ENCODE results near the gene SDK2. TPM values are rescaled to one million over a fixed set of nuclear protein-coding genes. Genes with fewer than 3 reads are reported as not detected.

SDK2 gene
- polyA plus RNA-seq, 2 of the 4 experiments (the other 2 are of a cell fraction): 0.36 to 0.57 TPM

DNA sequence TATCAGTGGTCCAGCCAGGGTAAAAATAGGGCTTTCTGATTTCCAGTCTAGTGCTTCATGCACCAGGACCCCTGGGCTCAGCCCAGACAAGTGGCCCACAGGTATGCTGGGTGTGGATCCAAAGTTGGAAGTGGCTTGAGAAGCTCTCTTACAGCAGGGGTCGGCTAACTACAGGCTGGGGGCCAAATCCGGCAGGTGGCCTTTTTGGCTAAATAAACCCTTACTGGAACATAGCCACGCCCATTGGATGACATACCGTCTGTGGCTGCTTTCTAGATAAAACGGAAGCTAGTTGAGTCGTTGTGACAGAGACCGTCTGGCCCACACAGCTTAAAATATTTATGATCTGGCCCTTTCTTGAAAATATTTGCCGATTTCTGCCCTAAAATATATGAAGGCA lies 213.4 kb downstream of the SDK2 start:
- ATAC-seq (no peak), FAIRE-seq (no peak), DNase-seq (ENCODE audit: low read depth in 1 of 2, low spot score in 1 of 2) (no peak)
- Histone ChIP-seq H3K27ac (no peak overlapping the region), H3K4me1 (peaks cover 3% of the 10 kb centered on the region; the same call in 1 of the 3 replicates), H3K4me3 (no peak overlapping the region), H3K9me3 (no peaks in the 10 kb centered on the region), H3K4me2 (no peak overlapping the region)
- ChIA-PET CTCF (interaction anchor here (0.7 to 4.0 kb wide), 32 partner anchors 8 to 772 kb away, joined by 3 to 53 read pairs (median 7); partner anchors contain the start of gene RPL38), POLR2A (no interaction called here)
- TF ChIP-seq SMC3 (IDR thresholded peaks at IDR 0.05): no peak
- no peak for TF ChIP-seq JUN (IDR thresholded peaks at IDR 0.05)
- 45% methylated on average over 8 of the region's 8 CpGs for WGBS (ENCODE audit: missing lambda C conversion rate)

DNA sequence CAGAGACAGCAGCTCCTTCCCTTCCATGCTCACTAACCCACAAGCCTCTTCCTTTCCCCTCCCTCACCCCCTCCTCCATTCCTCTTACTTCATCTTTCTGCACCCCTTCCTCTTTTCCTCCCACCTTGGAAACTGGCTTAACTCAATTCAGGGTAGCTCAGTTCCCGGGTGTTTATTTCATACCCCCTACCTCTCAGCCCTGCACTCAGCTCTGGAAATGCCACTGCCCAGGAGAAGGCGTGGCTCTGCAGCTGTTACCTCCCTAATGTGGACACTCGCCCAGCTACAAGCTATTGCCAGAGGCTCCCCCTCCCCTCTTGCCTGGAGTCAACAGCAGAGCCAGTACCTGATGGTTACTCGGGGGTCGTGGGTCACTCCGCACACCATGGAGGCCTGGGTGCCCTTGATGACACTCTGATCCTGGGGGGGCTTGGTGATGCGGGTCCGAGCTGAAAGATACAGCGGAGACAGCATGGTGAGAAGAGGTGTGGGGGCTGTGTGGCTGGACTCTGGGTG lies 214.0 kb downstream of the SDK2 start:
- WGBS (ENCODE audit: missing lambda C conversion rate): 66% methylated on average over 9 of the region's 9 CpGs
- FAIRE-seq (no peak), DNase-seq (ENCODE audit: low read depth in 1 of 2, low spot score in 1 of 2) (no peak), ATAC-seq (peak in 1 of 2 experiments; percentile 17; a peak in 2 of 6 replicates)
- Histone ChIP-seq H3K4me2 (no peak overlapping the region), H3K27ac (no peak overlapping the region), H3K4me3 (no peak overlapping the region), H3K4me1 (peaks cover 3% of the 10 kb centered on the region; the same call in 1 of the 3 replicates), H3K9me3 (no peaks in the 10 kb centered on the region)
- ChIA-PET CTCF (interaction anchor here (0.6 to 4.0 kb wide), 94 partner anchors 9 to 792 kb away, joined by 3 to 53 read pairs (median 4); partner anchors contain the start of gene RPL38), POLR2A (interaction anchor here (1.2 kb wide), 1 partner anchor 773 kb away, joined by 3 read pairs; the partner anchor contains the start of gene RPL38)
- TF ChIP-seq, protein P1, sequence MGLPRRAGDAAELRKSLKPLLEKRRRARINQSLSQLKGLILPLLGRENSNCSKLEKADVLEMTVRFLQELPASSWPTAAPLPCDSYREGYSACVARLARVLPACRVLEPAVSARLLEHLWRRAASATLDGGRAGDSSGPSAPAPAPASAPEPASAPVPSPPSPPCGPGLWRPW (IDR thresholded peaks at IDR 0.05): no peak
- TF ChIP-seq POLR2A (IDR thresholded peaks at IDR 0.05; ENCODE audit: low read length) (no peak), MAFK (IDR thresholded peaks at IDR 0.05; ENCODE audit: partially characterized antibody) (no peak), NFE2L2 (conservative IDR thresholded peaks at IDR 0.05; ENCODE audit: low read length) (no peak), HOXB13 (CRISPR knock-in tag; IDR thresholded peaks at IDR 0.05; ENCODE audit: low read depth) (no peak), ESRRA (IDR thresholded peaks at IDR 0.05; ENCODE audit: borderline replicate concordance, low read length) (no peak), NPAS2 (CRISPR knock-in tag; IDR thresholded peaks at IDR 0.05; ENCODE audit: borderline replicate concordance) (no peak), NR3C1 (IDR thresholded peaks at IDR 0.05) (no peak)
- TF ChIP-seq, protein P2, sequence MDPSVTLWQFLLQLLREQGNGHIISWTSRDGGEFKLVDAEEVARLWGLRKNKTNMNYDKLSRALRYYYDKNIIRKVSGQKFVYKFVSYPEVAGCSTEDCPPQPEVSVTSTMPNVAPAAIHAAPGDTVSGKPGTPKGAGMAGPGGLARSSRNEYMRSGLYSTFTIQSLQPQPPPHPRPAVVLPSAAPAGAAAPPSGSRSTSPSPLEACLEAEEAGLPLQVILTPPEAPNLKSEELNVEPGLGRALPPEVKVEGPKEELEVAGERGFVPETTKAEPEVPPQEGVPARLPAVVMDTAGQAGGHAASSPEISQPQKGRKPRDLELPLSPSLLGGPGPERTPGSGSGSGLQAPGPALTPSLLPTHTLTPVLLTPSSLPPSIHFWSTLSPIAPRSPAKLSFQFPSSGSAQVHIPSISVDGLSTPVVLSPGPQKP (IDR thresholded peaks at IDR 0.05; ENCODE audit: low read depth, low read length): no peak

DNA sequence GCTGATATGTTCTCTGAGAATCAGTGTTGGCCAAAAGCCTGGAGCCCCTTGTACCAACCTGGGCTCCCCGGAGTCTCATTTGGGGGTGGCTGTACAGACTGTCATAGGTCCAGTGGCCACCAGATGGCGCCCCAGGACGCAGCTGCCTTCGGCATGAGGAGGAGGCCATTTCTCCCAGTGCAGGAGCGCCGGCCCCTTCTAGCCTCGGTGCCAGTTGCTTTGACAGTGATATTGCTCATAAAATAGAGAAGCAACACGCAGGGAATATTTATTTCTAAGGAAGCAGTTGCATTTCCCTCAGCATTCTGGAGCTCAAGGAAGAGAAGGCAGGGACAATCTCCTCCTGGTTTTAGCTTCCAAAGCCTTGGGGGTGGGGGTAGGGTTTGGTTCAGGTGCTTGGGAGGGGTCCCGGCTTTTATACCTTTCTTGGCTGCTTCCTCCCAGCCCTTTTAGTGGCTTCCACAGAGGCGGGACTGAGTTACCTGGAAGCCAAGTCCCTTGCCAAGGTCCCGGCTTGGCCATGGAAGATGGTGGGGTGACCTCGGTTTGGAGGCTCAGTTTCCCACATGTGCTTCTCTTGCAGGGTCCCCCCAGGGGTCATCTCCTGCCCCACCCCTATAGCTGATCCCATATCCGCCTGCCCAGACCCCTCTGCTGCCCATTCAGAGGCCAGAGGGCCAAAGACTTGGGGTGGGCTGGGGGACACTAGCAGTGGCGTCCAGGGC lies 214.6 kb downstream of the SDK2 start:
- ChIA-PET POLR2A (interaction anchor here (0.6 to 1.2 kb wide), 2 partner anchors 8 to 774 kb away, joined by 3 to 5 read pairs; partner anchors contain the start of gene RPL38), CTCF (interaction anchor here (0.6 to 4.0 kb wide), 106 partner anchors 9 to 871 kb away, joined by 3 to 53 read pairs (median 4); no protein-coding TSS in a partner anchor)
- peaks cover 3% of the 10 kb centered on the region; the same call in 1 of the 3 replicates for H3K4me1 ChIP-seq
- FAIRE-seq (no peak), ATAC-seq (peak; percentile 87 to 97), DNase-seq (ENCODE audit: low read depth in 1 of 2, low spot score in 1 of 2) (peak; percentile 77 to 97)
- 23% methylated on average over 14 of the region's 14 CpGs for WGBS (ENCODE audit: missing lambda C conversion rate)
- no peaks in the 10 kb centered on the region for H3K9me3 ChIP-seq
- no peak overlapping the region for H3K27ac ChIP-seq
- peak overlapping the region; percentile 62 for H3K4me2 ChIP-seq
- H3K4me3 ChIP-seq: no peak overlapping the region
- TF ChIP-seq, protein P3, sequence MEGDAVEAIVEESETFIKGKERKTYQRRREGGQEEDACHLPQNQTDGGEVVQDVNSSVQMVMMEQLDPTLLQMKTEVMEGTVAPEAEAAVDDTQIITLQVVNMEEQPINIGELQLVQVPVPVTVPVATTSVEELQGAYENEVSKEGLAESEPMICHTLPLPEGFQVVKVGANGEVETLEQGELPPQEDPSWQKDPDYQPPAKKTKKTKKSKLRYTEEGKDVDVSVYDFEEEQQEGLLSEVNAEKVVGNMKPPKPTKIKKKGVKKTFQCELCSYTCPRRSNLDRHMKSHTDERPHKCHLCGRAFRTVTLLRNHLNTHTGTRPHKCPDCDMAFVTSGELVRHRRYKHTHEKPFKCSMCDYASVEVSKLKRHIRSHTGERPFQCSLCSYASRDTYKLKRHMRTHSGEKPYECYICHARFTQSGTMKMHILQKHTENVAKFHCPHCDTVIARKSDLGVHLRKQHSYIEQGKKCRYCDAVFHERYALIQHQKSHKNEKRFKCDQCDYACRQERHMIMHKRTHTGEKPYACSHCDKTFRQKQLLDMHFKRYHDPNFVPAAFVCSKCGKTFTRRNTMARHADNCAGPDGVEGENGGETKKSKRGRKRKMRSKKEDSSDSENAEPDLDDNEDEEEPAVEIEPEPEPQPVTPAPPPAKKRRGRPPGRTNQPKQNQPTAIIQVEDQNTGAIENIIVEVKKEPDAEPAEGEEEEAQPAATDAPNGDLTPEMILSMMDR (IDR thresholded peaks at IDR 0.05): peak; percentile 98
- TF ChIP-seq HOXA7 (CRISPR knock-in tag; IDR thresholded peaks at IDR 0.05) (no peak), HEYL (CRISPR knock-in tag; IDR thresholded peaks at IDR 0.05) (no peak), SMC3 (IDR thresholded peaks at IDR 0.05) (peak; percentile 96), ZNF302 (CRISPR knock-in tag; IDR thresholded peaks at IDR 0.05) (no peak), RAD21 (conservative IDR thresholded peaks at IDR 0.05 in 1 of 2, IDR thresholded peaks at IDR 0.05 in 1 of 2) (peak; percentile 95 to 96), BHLHE40 (IDR thresholded peaks at IDR 0.05; ENCODE audit: low read depth, low read length) (no peak), POLR2AphosphoS2 (conservative IDR thresholded peaks at IDR 0.05; ENCODE audit: low read length) (no peak)
- TF ChIP-seq, protein P4, sequence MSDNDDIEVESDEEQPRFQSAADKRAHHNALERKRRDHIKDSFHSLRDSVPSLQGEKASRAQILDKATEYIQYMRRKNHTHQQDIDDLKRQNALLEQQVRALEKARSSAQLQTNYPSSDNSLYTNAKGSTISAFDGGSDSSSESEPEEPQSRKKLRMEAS (IDR thresholded peaks at IDR 0.05): 0 out of 2 replicates have a peak, but pooled peaks have one; percentile 32
- TF ChIP-seq, protein P5, sequence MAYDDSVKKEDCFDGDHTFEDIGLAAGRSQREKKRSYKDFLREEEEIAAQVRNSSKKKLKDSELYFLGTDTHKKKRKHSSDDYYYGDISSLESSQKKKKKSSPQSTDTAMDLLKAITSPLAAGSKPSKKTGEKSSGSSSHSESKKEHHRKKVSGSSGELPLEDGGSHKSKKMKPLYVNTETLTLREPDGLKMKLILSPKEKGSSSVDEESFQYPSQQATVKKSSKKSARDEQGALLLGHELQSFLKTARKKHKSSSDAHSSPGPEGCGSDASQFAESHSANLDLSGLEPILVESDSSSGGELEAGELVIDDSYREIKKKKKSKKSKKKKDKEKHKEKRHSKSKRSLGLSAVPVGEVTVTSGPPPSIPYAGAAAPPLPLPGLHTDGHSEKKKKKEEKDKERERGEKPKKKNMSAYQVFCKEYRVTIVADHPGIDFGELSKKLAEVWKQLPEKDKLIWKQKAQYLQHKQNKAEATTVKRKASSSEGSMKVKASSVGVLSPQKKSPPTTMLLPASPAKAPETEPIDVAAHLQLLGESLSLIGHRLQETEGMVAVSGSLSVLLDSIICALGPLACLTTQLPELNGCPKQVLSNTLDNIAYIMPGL (CRISPR knock-in tag; IDR thresholded peaks at IDR 0.05; ENCODE audit: borderline replicate concordance): no peak

Data from A549 (cell line).